Brain microvascular endothelial cell (primary cell): ENCODE measurements around the gene PNPLA6.

Experiments used
- DNase-seq: peaks from one replicate; pipeline ENCODE4 v3.0.0-alpha.2; 2020
- H3K27ac ChIP-seq: fragments of 250-450 bp; sonication (Bioruptor Pico); 2 replicates; pipeline ENCODE4 v1.5.1; 2020; ENCODE audit warnings: mild to moderate bottlenecking, moderate library complexity
- H3K27me3 ChIP-seq: fragments of 250-450 bp; sonication (Bioruptor Pico); replicated peaks from 2 replicates; pipeline ENCODE4 v1.5.1; 2020; ENCODE audit warnings: mild to moderate bottlenecking
- H3K36me3 ChIP-seq: fragments of 250-450 bp; sonication (Bioruptor Pico); replicated peaks from 2 replicates; pipeline ENCODE4 v1.5.1; 2020; ENCODE audit warnings: mild to moderate bottlenecking
- H3K4me3 ChIP-seq: 2 replicates; pipeline ENCODE4 v1.5.1; 2011; ENCODE audit warnings: low read depth, mild to moderate bottlenecking, control low read depth, low read length, moderate library complexity
- CTCF ChIP-seq: IDR thresholded peaks from 2 replicates; pipeline ENCODE4 v1.5.1; 2011; ENCODE audit warnings: low read depth, mild to moderate bottlenecking, moderate library complexity, low read length, control low read depth, inconsistent platforms; ENCODE audit errors: missing control alignments
- in situ Hi-C: cut with HindIII; loops from 2 replicates; pipeline ENCODE4 v1.10.0; 2017; ENCODE audit warnings: low sequenced_read_pairs, low pct_ligation_motif_present

The PNPLA6 gene

GRCh38 chr19:7558667-7559066 is 23.1 kb downstream of the PNPLA6 start:
- no peak overlapping the region for H3K27ac ChIP-seq
- TF ChIP-seq CTCF, result no peak
- H3K4me3 ChIP-seq, result no peak overlapping the region
- H3K36me3 ChIP-seq, result peaks cover 60% of the 10 kb centered on the region
- in situ Hi-C loops, result no loop called here
- no peaks in the 10 kb centered on the region for H3K27me3 ChIP-seq
- no peak for DNase-seq

- no peaks in the 10 kb centered on the region for H3K27me3 ChIP-seq
- no peak for DNase-seq
- H3K27ac ChIP-seq, result no peak overlapping the region
- in situ Hi-C loops, result no loop called here
- peaks cover 59% of the 10 kb centered on the region for H3K36me3 ChIP-seq
- TF ChIP-seq CTCF, result no peak
- H3K4me3 ChIP-seq, result no peak overlapping the region
These were observed 23.6 kb downstream of the PNPLA6 start for GRCh38 chr19:7559102-7559501.

- in situ Hi-C loops, result no loop called here
- peaks cover 50% of the 10 kb centered on the region for H3K36me3 ChIP-seq
- H3K27me3 ChIP-seq, result no peaks in the 10 kb centered on the region
- no peak overlapping the region for H3K4me3 ChIP-seq
- TF ChIP-seq CTCF, result no peak
- H3K27ac ChIP-seq, result no peak overlapping the region
- no peak for DNase-seq
These were observed 24.7 kb downstream of the PNPLA6 start for GRCh38 chr19:7560255-7560654.

GRCh38 chr19:7561325-7561724 is 25.8 kb downstream of the PNPLA6 start:
- Histone ChIP-seq H3K36me3 (peaks cover 45% of the 10 kb centered on the region), H3K4me3 (no peak overlapping the region)
- in situ Hi-C loops, result no loop called here

GRCh38 chr19:7562646-7563393 is 27.3 kb downstream of the PNPLA6 start:
- Histone ChIP-seq H3K4me3 (no peak overlapping the region), H3K27ac (no peak overlapping the region), H3K36me3 (peaks cover 31% of the 10 kb centered on the region), H3K27me3 (no peaks in the 10 kb centered on the region)
- no peak for DNase-seq
- no peak for TF ChIP-seq CTCF
- in situ Hi-C loops, result no loop called here

More at GRCh38 chr19:7561325-7561724, 25.8 kb downstream of the PNPLA6 start:
- Histone ChIP-seq H3K27ac (no peak overlapping the region), H3K27me3 (no peaks in the 10 kb centered on the region)
- DNase-seq, result no peak
- no peak for TF ChIP-seq CTCF

GRCh38 chr19:7564866-7565265 is 29.3 kb downstream of the PNPLA6 start:
- DNase-seq, result no peak
- Histone ChIP-seq H3K4me3 (no peak overlapping the region), H3K27me3 (no peaks in the 10 kb centered on the region), H3K36me3 (peaks cover 13% of the 10 kb centered on the region), H3K27ac (no peak overlapping the region)
- in situ Hi-C loops, result no loop called here
- no peak for TF ChIP-seq CTCF
